ENCODE results near the gene RELN.

DNA sequence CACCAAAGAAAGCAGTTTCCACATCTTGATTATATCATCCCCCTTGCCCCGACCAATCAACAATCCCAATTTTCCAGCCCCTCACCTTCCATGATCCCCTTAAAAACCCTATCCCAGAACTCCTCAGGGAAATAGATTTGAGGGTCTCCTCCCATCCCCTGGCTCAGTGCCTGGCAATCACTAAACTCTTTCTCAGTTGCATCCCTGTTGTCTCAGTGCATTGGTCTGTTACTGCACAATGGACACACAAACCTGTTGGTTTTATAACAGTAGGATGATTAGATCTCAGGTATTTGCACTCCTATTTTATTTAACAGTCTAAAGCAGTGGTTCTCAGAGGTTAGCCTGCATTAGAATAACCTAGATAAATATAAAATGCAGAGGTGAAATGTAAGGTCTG is 45.2 kb upstream of the RELN start:
- TF ChIP-seq, protein P1, sequence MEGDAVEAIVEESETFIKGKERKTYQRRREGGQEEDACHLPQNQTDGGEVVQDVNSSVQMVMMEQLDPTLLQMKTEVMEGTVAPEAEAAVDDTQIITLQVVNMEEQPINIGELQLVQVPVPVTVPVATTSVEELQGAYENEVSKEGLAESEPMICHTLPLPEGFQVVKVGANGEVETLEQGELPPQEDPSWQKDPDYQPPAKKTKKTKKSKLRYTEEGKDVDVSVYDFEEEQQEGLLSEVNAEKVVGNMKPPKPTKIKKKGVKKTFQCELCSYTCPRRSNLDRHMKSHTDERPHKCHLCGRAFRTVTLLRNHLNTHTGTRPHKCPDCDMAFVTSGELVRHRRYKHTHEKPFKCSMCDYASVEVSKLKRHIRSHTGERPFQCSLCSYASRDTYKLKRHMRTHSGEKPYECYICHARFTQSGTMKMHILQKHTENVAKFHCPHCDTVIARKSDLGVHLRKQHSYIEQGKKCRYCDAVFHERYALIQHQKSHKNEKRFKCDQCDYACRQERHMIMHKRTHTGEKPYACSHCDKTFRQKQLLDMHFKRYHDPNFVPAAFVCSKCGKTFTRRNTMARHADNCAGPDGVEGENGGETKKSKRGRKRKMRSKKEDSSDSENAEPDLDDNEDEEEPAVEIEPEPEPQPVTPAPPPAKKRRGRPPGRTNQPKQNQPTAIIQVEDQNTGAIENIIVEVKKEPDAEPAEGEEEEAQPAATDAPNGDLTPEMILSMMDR (IDR thresholded peaks at IDR 0.05): no peak
- TF ChIP-seq POLR2A (IDR thresholded peaks at IDR 0.05): no peak

Data from heart left ventricle (tissue), 13 donors.